Breast epithelium (tissue), 4 donors: Measurements from ENCODE around the gene SSH2. TPM values are rescaled to one million over a fixed set of nuclear protein-coding genes. Genes with fewer than 3 reads are reported as not detected.

Experiments
- DNase-seq, 2 donors: peaks; one replicate each; pipeline ENCODE4 v3.0.0-alpha.2; 2019; ENCODE audit warnings: low spot score in 2 of 2
- H3K27ac ChIP-seq, 2 donors: fragments of 200-600 bp; sonication (generic) in 1 of 2; one replicate each; pipeline ENCODE4 v1.5.1; 2016 to 2019; ENCODE audit warnings: mild to moderate bottlenecking in 1 of 2
- H3K27me3 ChIP-seq, 2 donors: fragments of 200-600 bp; sonication (generic) in 1 of 2; one replicate each; pipeline versions ENCODE4 v1.5.1 to v1.6.0; 2017 to 2019; ENCODE audit warnings: control low read depth in 1 of 2, mild to moderate bottlenecking in 1 of 2
- H3K36me3 ChIP-seq: fragments of 200-600 bp; one replicate; pipeline ENCODE4 v1.5.1; 2019
- H3K4me1 ChIP-seq, 2 donors: fragments of 200-600 bp; sonication (generic); one replicate each; pipeline ENCODE4 v1.5.1; 2016 to 2019; ENCODE audit warnings: control low read depth in 1 of 2
- H3K4me3 ChIP-seq, 3 donors: fragments of 200-600 bp; sonication (generic); 1 replicate in 2 of 3; 2 replicates in 1 of 3; pipeline ENCODE4 v1.5.1; 2016 to 2019; ENCODE audit warnings: mild to moderate bottlenecking in 3 of 3, moderate library complexity in 2 of 3
- H3K9me3 ChIP-seq, 2 donors: fragments of 200-600 bp; sonication (generic) in 1 of 2; one replicate each; pipeline ENCODE4 v1.5.1; 2016 to 2019; ENCODE audit warnings: control low read depth in 1 of 2
- CTCF ChIP-seq, 3 donors: fragments of 450-650 bp; IDR thresholded peaks; one replicate each; pipeline ENCODE4 v1.5.1; 2016 to 2017; ENCODE audit warnings: antibody characterized with exemption in 3 of 3, mild to moderate bottlenecking in 3 of 3, moderate library complexity in 3 of 3
- POLR2A ChIP-seq: fragments of 450-650 bp; IDR thresholded peaks from one replicate; pipeline ENCODE4 v1.6.1; 2016; ENCODE audit warnings: antibody characterized with exemption, mild to moderate bottlenecking, moderate library complexity
- POLR2AphosphoS5 ChIP-seq, 3 donors: sonication (generic); formaldehyde crosslinking; IDR thresholded peaks; one replicate each; pipeline ENCODE4 v1.6.1; 2017; ENCODE audit warnings: antibody characterized with exemption in 3 of 3
- intact Hi-C: fragments of 100-400 bp; cut with DNase I; formaldehyde crosslinking; loops from one replicate; pipeline ENCODE4 v1.15.1; 2023; ENCODE audit warnings: low total_unique reads
- total RNA-seq, 3 donors: library from RNA; depleted of rRNA; stranded (reverse); fragments of >200 nt; gene quantifications; one replicate each; pipeline ENCODE4 v1.1.0, GENCODE V29; 2016

SSH2 gene
- total RNA-seq, 3 donors from 2014 or later: 23.0 to 64.2 (median 25.9) TPM

- Histone ChIP-seq H3K4me1 (peaks cover 0 to 7% of the 10 kb centered on the region in 2 donors), H3K27ac (no peak overlapping the region), H3K4me3 (no peak overlapping the region), H3K9me3 (no peaks in the 10 kb centered on the region), H3K27me3 (no peaks in the 10 kb centered on the region), H3K36me3 (no peaks in the 10 kb centered on the region)
- TF ChIP-seq CTCF (IDR thresholded peaks at IDR 0.05): no peak
- TF ChIP-seq POLR2A: no peak
- TF ChIP-seq POLR2AphosphoS5 (IDR thresholded peaks at IDR 0.05): no peak
- DNase-seq: no peak
- intact Hi-C loops: no loop called here
These were observed 319.6 kb downstream of the SSH2 start for GRCh38 chr17:29610395-29610794.

- intact Hi-C loops: no loop called here
- DNase-seq: no peak
- peaks cover 0 to 7% of the 10 kb centered on the region in 2 donors for H3K4me1 ChIP-seq
- no peak for TF ChIP-seq POLR2A
- no peaks in the 10 kb centered on the region for H3K9me3 ChIP-seq
- H3K27ac ChIP-seq: no peak overlapping the region
- no peaks in the 10 kb centered on the region for H3K36me3 ChIP-seq
- H3K27me3 ChIP-seq: no peaks in the 10 kb centered on the region
- H3K4me3 ChIP-seq: no peak overlapping the region
These were observed 321.0 kb downstream of the SSH2 start for GRCh38 chr17:29608986-29609385.

- H3K4me1 ChIP-seq: no peaks in the 10 kb centered on the region
- no peaks in the 10 kb centered on the region for H3K27me3 ChIP-seq
- TF ChIP-seq CTCF (IDR thresholded peaks at IDR 0.05) (no peak), POLR2AphosphoS5 (IDR thresholded peaks at IDR 0.05) (no peak), POLR2A (no peak)
- no peak overlapping the region for H3K4me3 ChIP-seq
- no peaks in the 10 kb centered on the region for H3K36me3 ChIP-seq
- intact Hi-C loops: no loop called here
- no peak for DNase-seq
- no peak overlapping the region for H3K27ac ChIP-seq
- no peaks in the 10 kb centered on the region for H3K9me3 ChIP-seq
These were observed 322.4 kb downstream of the SSH2 start for GRCh38 chr17:29607557-29608195.

GRCh38 chr17:29603109-29603674, 326.8 kb downstream of the SSH2 start:
- no peak overlapping the region for H3K27ac ChIP-seq
- H3K4me3 ChIP-seq: no peak overlapping the region
- H3K9me3 ChIP-seq: no peaks in the 10 kb centered on the region
- H3K27me3 ChIP-seq: no peaks in the 10 kb centered on the region
- TF ChIP-seq POLR2AphosphoS5 (IDR thresholded peaks at IDR 0.05) (no peak), CTCF (IDR thresholded peaks at IDR 0.05) (no peak), POLR2A (no peak)
- DNase-seq: no peak
- no peaks in the 10 kb centered on the region for H3K36me3 ChIP-seq
- intact Hi-C loops: no loop called here
- no peaks in the 10 kb centered on the region for H3K4me1 ChIP-seq

- peaks cover 0 to 3% of the 10 kb centered on the region in 2 donors for H3K4me1 ChIP-seq
- no peak for TF ChIP-seq POLR2A
- TF ChIP-seq CTCF (IDR thresholded peaks at IDR 0.05): no peak
- TF ChIP-seq POLR2AphosphoS5 (IDR thresholded peaks at IDR 0.05): no peak
- no peaks in the 10 kb centered on the region for H3K9me3 ChIP-seq
- intact Hi-C loops: no loop called here
- H3K4me3 ChIP-seq: no peak overlapping the region
- H3K36me3 ChIP-seq: no peaks in the 10 kb centered on the region
- H3K27ac ChIP-seq: no peak overlapping the region
- no peak for DNase-seq
- no peaks in the 10 kb centered on the region for H3K27me3 ChIP-seq
These were observed 332.5 kb downstream of the SSH2 start for GRCh38 chr17:29597361-29598172.
